Measurements from ENCODE around the gene IGFBP2.

The IGFBP2 gene

DNA sequence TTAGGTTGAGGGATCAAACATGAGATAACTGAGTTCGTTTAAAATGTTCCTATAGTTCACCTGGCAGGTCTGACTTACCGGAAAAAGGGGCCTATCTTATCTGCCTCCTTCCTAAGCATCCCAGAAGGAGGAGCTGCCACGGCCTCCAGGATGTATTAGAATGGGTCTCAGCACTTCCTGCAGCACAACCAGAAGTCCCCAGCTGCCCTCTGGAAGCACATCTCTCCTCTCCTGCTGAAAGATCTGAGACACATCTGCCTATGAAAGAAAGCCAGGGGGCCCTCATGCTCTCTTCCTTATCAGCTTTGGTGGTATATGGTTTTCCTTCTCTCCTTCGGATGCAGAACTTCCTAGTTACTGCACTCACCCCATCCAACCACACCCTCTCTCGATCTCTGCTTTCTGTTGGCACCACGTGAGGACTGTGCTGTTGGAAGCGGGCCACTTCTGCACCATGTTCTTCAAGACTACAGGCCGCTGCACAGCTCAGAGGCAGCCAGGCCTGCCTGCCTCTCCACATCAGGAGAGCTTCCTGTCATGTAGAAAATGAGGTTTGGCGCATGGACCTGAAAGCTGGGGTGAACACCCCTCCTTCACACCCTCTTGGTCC is 55.6 kb downstream of the IGFBP2 start:
- DNase-seq, result no peak

DNA sequence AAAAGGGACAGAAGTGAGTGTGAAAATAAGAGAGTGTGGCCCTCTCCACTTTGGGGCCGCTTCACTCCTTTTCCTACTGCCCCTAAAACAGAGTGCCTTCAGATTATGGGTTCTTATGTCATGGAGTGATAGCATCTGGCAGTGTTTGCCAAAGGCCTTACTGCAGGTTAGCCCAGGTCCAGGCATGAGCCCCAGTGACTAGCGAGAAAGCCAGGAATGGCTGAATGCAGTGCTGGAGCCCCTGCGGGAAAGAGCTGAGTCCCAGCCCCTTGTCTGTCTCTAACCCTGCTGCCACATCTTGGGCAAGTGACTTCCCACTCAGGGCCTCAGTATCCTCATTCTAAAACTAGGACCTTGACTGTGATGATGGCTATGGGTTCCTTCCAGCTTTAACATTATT is 56.2 kb downstream of the IGFBP2 start:
- DNase-seq, result no peak

DNA sequence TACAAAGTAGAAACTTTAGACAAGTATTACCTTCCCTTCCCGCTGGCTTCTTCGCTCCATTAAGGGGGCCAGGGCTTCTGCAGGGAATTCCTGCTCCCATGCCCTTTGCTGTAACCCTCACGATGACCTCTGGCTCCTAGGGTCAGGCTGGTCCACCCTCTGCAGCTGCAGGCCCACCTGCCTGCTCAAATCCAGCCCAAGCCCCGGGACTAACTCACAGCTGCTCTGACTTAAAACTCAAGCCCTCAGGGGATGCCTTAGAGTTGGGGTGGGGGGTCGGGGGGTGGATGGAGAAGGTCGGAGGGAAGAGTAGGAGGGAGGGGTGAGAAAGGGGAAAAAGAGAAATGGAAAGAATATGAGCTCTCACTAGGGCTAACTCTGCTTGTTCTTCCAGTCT is 57.2 kb downstream of the IGFBP2 start:
- DNase-seq, result no peak

- DNase-seq, result peak; percentile 72
Measured at GRCh38 chr2:216690853-216691741, 57.9 kb downstream of the IGFBP2 start.

- DNase-seq, result peak; percentile 92
Measured at GRCh38 chr2:216692636-216693413, 59.6 kb downstream of the IGFBP2 start.

DNA sequence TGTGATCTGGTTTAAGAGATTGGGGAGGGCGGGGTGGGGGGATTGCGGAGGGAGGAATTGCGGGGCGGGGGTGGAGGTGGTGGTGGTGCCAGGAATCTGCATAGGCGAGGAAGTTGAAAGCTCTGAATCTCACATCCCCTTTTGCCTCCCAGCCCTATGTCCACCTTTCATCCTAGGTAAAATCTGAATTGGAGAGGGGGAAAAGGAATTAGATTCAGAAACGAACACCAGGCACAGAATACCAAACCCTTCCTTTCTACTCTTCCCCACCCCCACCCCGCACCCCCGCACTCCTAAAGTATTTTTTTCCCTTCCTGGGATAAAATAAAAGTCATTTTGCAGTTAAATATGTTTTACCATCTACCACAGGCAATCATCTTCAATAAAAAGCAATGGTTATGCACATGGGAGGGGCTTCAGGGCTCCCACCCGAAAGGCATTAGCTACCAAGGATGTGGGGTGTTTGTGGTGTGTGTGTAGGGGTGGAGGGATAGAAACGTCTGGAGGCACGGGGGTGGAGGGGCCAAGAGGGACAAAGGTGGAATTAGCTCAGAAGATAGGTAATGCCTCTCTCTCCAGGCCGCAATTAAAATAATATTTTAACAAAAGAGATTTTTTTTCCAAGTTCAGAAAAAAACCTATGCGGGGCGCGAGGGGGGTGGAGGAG is 60.3 kb downstream of the IGFBP2 start:
- DNase-seq, result peak; percentile 55

GRCh38 chr2:216694082-216694825 is 61.0 kb downstream of the IGFBP2 start:
- DNase-seq, result peak; percentile 71

DNA sequence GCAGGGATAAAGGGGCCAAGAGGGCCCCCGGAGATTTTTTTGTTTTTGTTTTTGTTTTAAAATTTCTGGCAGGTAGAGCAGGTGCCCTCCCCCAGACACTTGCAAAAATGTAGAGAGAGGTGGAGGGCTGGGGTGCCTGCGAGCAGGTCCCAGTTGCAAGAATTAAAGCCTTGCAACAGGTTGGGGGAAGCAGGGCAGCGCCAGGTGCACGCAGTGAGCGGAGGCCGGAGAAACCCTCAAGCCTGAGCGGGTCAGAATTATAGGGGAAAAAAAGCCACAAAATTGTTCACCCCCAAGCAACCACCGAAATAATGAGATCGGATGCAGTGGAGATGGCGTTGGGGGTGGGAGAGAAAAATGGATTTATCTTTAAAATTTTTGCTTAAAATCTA is 61.6 kb downstream of the IGFBP2 start:
- DNase-seq, result peak; percentile 37

DNA sequence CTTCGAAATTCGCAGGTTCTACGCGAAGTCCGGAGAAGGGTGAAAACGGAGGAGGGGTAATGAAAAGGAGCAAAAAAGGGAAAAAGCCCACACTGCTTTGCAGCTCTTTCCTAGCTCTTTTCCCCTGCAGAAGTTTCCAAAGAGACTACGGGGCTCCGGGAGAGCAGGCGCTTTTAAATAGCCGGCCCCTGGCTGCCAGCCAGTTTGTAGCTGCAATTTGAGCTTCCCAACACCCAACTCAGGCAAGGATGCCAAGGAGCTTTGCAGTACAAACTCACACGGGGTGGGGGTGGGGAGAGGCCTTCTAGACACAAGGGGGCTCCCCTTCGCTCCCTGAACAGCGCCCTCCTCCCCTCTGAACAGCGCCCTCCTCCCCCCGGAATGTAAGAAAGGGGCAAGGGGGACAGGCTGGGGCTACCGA is 62.2 kb downstream of the IGFBP2 start, which contains the start of gene IGFBP5:
Gene IGFBP5, minus strand, starts transcription at position 149 of the 421 bp plus-strand sequence. CDS start 774 bp downstream, outside the sequence.
- peak; percentile 86 for DNase-seq

GRCh38 chr2:216696321-216696720 is 63.1 kb downstream of the IGFBP2 start:
- DNase-seq, result no peak

GRCh38 chr2:216696751-216697560 is 63.7 kb downstream of the IGFBP2 start:
- peak; percentile 37 for DNase-seq

DNA sequence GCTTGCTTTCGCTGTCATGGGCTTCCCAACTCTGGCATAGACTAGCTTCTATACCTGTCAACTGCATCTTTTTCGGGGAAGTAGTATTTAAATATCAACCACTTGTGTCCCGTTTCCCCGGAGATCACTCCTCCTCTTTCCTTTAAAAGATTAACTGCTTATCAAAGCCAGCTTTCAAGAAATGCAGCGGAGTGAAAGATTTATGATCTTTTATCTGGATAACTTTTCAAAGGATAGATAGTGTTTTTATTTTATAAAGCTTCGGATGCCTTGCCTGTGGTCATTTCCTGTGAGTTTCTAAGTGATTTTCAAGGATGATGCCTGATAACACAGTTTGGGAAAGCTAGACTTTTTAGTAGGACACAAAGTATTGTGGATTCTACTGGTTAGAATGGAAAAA is 65.1 kb downstream of the IGFBP2 start:
- no peak for DNase-seq

- peak; percentile 85 for DNase-seq
Measured at GRCh38 chr2:216698895-216699294, 65.7 kb downstream of the IGFBP2 start.

DNA sequence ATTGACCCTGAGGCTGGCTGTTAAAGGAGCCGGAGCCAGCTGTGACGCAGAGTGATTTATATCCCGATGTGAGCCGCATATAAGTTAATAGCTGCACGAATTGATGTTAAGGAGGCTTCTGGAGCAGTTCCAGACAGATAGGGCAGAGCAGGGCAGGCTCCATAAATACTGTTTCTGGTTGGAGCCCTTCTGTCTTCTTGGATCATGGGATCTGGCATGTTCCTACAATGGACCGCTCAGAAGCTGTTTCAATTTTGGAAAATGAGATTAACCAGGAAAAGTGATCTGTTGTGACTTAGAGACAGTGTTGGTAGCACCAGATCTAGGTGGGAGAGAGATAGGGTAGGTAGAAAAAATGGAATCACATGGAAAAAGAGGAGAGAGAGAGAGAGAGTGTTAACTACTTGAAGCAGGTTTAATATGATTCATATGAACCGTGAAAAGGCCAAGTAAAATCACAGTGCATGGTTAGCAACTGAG is 66.9 kb downstream of the IGFBP2 start:
- peak; percentile 24 for DNase-seq

GRCh38 chr2:216700781-216701180 is 67.6 kb downstream of the IGFBP2 start:
- DNase-seq, result no peak

DNA sequence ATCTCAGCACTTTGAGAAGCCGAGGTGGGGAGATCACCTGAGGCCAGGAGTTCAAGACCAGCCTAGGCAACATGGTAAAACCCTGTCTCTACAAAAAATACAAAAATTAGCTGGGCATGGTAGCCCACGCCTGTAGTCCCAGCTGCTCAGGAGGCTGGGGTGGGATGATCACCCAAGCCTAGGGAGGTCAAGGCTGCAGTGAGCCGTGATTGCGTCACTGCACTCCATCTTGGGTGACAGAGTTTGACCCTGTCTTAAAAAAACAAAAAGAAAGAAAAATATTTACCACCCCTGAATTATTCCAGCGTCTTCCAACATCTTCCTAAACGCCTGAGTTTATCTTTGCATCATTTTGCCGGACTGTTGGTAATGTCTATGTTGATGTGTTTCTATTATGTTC is 68.3 kb downstream of the IGFBP2 start:
- DNase-seq, result no peak

- no peak for DNase-seq
Measured at GRCh38 chr2:216702756-216703155, 69.5 kb downstream of the IGFBP2 start.

GRCh38 chr2:216710551-216711301 is 77.5 kb downstream of the IGFBP2 start:
- DNase-seq, result no peak

GRCh38 chr2:216711348-216711747 is 78.1 kb downstream of the IGFBP2 start:
- DNase-seq, result no peak

GRCh38 chr2:216713691-216714336 is 80.6 kb downstream of the IGFBP2 start:
- no peak for DNase-seq

All from NCI-H146 (cell line).